Thyroid gland (tissue), 4 donors: Measurements from ENCODE around the gene RAD9B. TPM values are rescaled to one million over a fixed set of nuclear protein-coding genes. Genes with fewer than 3 reads are reported as not detected.
"Not testable (repeated sequence)": the region's sequence is repeated elsewhere in the genome, so short reads cannot be mapped to it uniquely, and the experiment has no call there.

ENCODE experiments used
- DNase-seq, 2 donors: peaks; one replicate each; pipeline ENCODE4 v3.0.0-alpha.2; 2019
- H3K27ac ChIP-seq, 3 donors: fragments of 200-600 bp; sonication (generic); 1 replicate in 2 of 3; 2 replicates in 1 of 3; pipeline ENCODE4 v1.5.1; 2016 to 2019; ENCODE audit warnings: mild to moderate bottlenecking in 1 of 3, moderate library complexity in 1 of 3
- H3K27me3 ChIP-seq: fragments of 200-600 bp; sonication (generic); one replicate; pipeline ENCODE4 v1.5.1; 2019
- H3K36me3 ChIP-seq, 2 donors: fragments of 200-600 bp; sonication (generic); one replicate each; pipeline ENCODE4 v1.5.1; 2016 to 2019
- H3K4me1 ChIP-seq, 2 donors: fragments of 200-600 bp; sonication (generic); one replicate each; pipeline ENCODE4 v1.5.1; 2017 to 2019
- H3K4me3 ChIP-seq, 3 donors: fragments of 200-600 bp; sonication (generic); replicated peaks in 1 of 3; 1 replicate in 2 of 3; 2 replicates in 1 of 3; pipeline ENCODE4 v1.5.1; 2016; ENCODE audit warnings: mild to moderate bottlenecking in 1 of 3
- H3K9me3 ChIP-seq: fragments of 200-600 bp; sonication (generic); one replicate; pipeline ENCODE4 v1.5.1; 2017
- POLR2A ChIP-seq, 2 donors: fragments of 450-650 bp; IDR thresholded peaks; one replicate each; pipeline ENCODE4 v1.6.1; 2017; ENCODE audit warnings: antibody characterized with exemption in 2 of 2, mild to moderate bottlenecking in 2 of 2, moderate library complexity in 1 of 2
- WGBS, 2 donors: methylation state at CpG; one replicate each; pipeline ENCODE4 v1.1.5; 2017; 5-methylcytosine and 5-hydroxymethylcytosine counted together
- intact Hi-C: fragments of 100-400 bp; cut with DNase I; formaldehyde crosslinking; loops from one replicate; pipeline ENCODE4 v1.15.1; 2023
- total RNA-seq, 4 donors: library from RNA; depleted of rRNA; stranded (reverse); fragments of >200 nt; gene quantifications; one replicate each; pipeline ENCODE4 v1.2.3, GENCODE V29; 2016
- TF ChIP-seq, protein P1 (sequence below), 6 experiments: fragments of 200-600 bp in 3 of 6; fragments of 450-650 bp in 3 of 6; sonication (generic) in 3 of 6; IDR thresholded peaks; one replicate each; pipeline ENCODE4 v1.5.1; 2016 to 2019; ENCODE audit warnings: antibody characterized with exemption in 6 of 6, mild to moderate bottlenecking in 2 of 6, inconsistent platforms in 1 of 6, moderate library complexity in 1 of 6

RAD9B gene
- total RNA-seq, 4 donors from 2014 or later, result 0.40 to 0.45 TPM; not detected in 2

DNA sequence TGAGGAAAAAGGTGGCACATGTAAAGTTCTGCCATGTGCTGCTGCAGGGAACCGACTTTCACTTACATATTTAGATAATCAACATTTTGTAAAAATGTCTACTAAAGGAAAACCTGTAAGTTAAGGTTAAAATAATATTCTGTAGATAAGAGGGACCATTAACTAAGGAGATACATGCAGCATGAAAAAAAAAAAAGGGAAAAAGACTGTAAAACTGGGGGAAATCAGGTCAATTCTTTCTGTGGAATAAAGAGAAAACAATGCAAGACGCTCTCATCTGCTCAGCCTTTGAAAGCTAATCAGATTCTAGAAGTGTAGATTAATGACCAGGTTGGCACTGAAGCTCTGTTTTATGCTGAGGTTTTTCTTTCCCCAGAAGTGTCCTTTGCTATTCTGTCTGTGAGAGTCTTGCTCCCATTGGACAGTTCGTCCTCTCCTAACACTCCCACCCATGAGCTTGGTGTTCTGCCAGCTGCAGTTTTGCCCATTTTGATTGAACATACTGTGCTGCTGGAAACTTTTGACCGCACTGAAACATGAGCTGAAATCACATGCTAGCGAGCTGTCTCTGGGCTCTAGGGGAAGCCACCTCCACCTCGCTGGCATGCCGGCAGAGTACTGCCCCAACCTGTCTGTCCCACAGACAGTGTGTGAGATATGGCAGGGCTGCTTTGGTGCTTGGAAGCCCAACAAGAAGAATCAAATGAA, 41.3 kb downstream of the RAD9B start:
- intact Hi-C loops, result no loop called here
- DNase-seq, result peak; percentile 97 to 99
- peaks cover 15 to 22% of the 10 kb centered on the region in 2 donors for H3K4me1 ChIP-seq
- WGBS, 2 donors, result 24 to 30% methylated on average over 6 to 7 of the region's 7 CpGs
- no peaks in the 10 kb centered on the region for H3K9me3 ChIP-seq
- H3K4me3 ChIP-seq, result no peak overlapping the region
- TF ChIP-seq, protein P1, sequence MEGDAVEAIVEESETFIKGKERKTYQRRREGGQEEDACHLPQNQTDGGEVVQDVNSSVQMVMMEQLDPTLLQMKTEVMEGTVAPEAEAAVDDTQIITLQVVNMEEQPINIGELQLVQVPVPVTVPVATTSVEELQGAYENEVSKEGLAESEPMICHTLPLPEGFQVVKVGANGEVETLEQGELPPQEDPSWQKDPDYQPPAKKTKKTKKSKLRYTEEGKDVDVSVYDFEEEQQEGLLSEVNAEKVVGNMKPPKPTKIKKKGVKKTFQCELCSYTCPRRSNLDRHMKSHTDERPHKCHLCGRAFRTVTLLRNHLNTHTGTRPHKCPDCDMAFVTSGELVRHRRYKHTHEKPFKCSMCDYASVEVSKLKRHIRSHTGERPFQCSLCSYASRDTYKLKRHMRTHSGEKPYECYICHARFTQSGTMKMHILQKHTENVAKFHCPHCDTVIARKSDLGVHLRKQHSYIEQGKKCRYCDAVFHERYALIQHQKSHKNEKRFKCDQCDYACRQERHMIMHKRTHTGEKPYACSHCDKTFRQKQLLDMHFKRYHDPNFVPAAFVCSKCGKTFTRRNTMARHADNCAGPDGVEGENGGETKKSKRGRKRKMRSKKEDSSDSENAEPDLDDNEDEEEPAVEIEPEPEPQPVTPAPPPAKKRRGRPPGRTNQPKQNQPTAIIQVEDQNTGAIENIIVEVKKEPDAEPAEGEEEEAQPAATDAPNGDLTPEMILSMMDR (IDR thresholded peaks at IDR 0.05), result no peak
- peak in 1 of 2 donors; percentile 39 for TF ChIP-seq POLR2A (IDR thresholded peaks at IDR 0.05)
- H3K27me3 ChIP-seq, result no peaks in the 10 kb centered on the region
- H3K27ac ChIP-seq, result peak overlapping the region; percentile 75 to 90 (median 77)
- H3K36me3 ChIP-seq, result peaks cover 5 to 10% of the 10 kb centered on the region in 2 donors

DNA sequence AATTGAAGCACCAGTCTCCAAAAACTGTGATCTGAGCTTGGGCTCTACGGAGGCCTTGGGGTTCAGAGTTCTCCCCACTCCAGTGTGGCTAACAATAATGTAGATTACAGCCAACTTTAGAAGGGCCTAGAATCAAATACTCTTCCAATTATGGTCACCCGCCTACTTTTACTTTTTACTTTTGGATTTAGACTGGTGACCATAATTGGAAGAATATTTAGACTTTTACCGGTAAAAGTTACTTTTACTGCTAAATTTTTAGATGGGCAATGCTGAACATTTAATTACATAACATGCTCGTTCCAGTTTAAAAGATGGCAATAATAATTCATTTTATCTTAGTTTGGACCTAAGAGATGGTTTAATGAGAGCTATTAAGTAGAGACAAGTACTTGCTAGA, 41.8 kb downstream of the RAD9B start:
- Histone ChIP-seq H3K4me1 (peaks cover 15 to 26% of the 10 kb centered on the region in 2 donors), H3K27ac (peak overlapping the region; percentile 75 to 90 (median 77)), H3K4me3 (no peak overlapping the region), H3K36me3 (peaks cover 0 to 7% of the 10 kb centered on the region in 2 donors), H3K27me3 (no peaks in the 10 kb centered on the region), H3K9me3 (no peaks in the 10 kb centered on the region)
- TF ChIP-seq, protein P1 (IDR thresholded peaks at IDR 0.05), result no peak
- TF ChIP-seq POLR2A (IDR thresholded peaks at IDR 0.05), result no peak
- WGBS, 2 donors, result 85% methylated on average over 4 of the region's 4 CpGs
- DNase-seq, result no peak
- intact Hi-C loops, result no loop called here

DNA sequence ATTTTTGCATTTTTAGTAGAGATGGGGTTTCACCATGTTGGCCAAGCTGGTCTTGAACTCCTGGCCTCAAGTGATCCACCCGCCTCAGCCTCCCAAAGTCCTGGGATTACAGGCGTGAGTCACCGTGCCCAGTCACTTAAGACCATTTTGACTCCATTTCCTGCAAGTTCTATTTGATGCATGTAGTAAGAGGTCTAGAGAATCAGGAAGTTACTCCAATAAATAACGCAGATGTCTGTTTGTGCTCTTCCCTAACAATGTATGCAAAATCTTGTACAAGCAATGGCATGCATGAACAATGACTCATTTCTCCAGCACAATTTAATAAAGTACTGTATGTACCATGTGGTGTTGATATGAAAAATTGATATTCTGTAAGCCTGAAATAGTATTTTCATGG, 43.1 kb downstream of the RAD9B start:
- intact Hi-C loops, result loop anchor here (5.0 kb wide), 1 partner anchor 52 kb away; no protein-coding TSS in a partner anchor

DNA sequence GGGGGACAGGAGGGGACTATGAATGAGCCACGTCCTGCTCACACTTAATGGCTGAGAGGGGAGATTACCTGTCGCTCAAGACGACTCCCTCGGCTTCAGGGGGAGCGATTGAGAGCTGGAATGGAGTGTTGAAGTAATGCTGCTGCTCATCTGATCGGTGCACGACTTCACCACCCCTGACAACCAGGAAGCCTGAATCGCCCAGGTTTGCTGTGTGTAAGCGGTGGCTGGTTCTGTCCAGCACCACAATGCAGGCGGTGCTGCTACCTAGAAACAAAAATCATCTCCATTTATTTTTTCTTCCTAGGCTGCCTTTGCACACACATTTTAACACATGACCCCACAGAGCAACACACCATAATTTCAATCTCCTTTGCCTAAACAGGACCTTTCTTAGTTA, 43.7 kb downstream of the RAD9B start:
- DNase-seq, result no peak
- 91% methylated on average over 10 of the region's 10 CpGs for WGBS, 2 donors
- Histone ChIP-seq H3K27me3 (no peaks in the 10 kb centered on the region), H3K4me1 (peaks cover 15 to 31% of the 10 kb centered on the region in 2 donors), H3K27ac (no peak overlapping the region), H3K9me3 (no peaks in the 10 kb centered on the region), H3K36me3 (no peaks in the 10 kb centered on the region), H3K4me3 (no peak overlapping the region)
- intact Hi-C loops, result loop anchor here (5.0 kb wide), 1 partner anchor 51 kb away; no protein-coding TSS in a partner anchor
- TF ChIP-seq, protein P1 (IDR thresholded peaks at IDR 0.05), result no peak
- TF ChIP-seq POLR2A (IDR thresholded peaks at IDR 0.05), result no peak

More for the DNA sequence above, 43.1 kb downstream of the RAD9B start:
- 86 to 94% methylated on average over 4 of the region's 4 CpGs for WGBS, 2 donors
- H3K36me3 ChIP-seq, H3K9me3 ChIP-seq, H3K4me3 ChIP-seq, H3K27me3 ChIP-seq, DNase-seq, H3K27ac ChIP-seq: not testable (repeated sequence)
- peaks cover 15 to 31% of the 10 kb centered on the region in 2 donors for H3K4me1 ChIP-seq

DNA sequence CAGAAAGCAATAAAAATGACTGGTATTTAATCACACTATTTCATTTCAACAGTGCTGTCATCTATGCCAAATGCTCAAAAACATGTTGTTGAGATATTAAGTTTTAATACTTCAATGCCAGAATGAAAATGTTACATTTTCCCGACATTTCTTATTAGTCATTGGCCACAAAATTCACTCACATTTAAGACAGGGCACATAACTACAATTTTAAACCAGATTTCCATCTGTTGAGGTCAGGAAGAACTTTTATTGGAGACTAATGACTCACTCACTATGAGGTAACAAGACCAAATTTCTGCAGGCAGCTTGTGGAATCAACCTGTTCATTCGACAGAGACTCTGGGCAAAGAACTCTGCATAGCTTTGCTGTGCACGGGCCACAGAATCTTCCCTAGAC, 44.2 kb downstream of the RAD9B start:
- no peaks in the 10 kb centered on the region for H3K27me3 ChIP-seq
- no peak overlapping the region for H3K4me3 ChIP-seq
- H3K27ac ChIP-seq, result no peak overlapping the region
- no peaks in the 10 kb centered on the region for H3K9me3 ChIP-seq
- intact Hi-C loops, result loop anchor here (5.0 kb wide), 1 partner anchor 51 kb away; no protein-coding TSS in a partner anchor
- TF ChIP-seq, protein P1 (IDR thresholded peaks at IDR 0.05), result no peak
- TF ChIP-seq POLR2A (IDR thresholded peaks at IDR 0.05), result no peak
- H3K36me3 ChIP-seq, result no peaks in the 10 kb centered on the region
- WGBS, 2 donors, result 87 to 91% methylated on average over 3 of the region's 3 CpGs
- no peak for DNase-seq
- peaks cover 15 to 31% of the 10 kb centered on the region in 2 donors for H3K4me1 ChIP-seq
